Retinal pigment epithelial cell (primary cell): ENCODE measurements around the gene TIAM2.
"Not testable (repeated sequence)": the region's sequence is repeated elsewhere in the genome, so short reads cannot be mapped to it uniquely, and the experiment has no call there.

Source experiments
- DNase-seq: peaks from one replicate; pipeline ENCODE4 v3.0.0-alpha.2; 2010; ENCODE audit warnings: low read depth
- H3K4me3 ChIP-seq: 2 replicates; pipeline ENCODE4 v1.5.1; 2011; ENCODE audit warnings: mild to moderate bottlenecking, low read length, control low read depth, moderate library complexity
- TF ChIP-seq, protein P1 (sequence below): conservative IDR thresholded peaks from 2 replicates; pipeline ENCODE4 v1.5.1; 2011; ENCODE audit warnings: low read depth, low read length, control low read depth, inconsistent platforms

TIAM2 gene

DNA sequence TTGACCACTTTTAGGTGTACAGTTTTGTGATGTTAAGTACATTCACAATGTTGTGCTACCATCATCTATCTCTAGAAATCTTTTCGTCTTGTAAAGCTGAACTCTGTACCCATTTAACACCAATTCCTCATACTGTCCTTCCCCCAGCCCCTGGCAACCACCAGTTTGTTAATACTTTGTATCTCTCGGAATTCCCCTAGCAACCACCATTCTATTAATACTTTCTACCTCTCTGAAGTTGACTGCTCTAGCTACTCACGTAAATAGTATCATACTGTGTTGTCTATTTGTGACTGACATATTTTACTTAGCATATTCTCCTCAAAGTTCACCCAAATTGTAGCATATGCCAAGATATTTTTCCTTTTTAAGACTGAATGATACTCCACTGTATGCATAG, 186.4 kb downstream of the TIAM2 start:
- TF ChIP-seq, protein P1, sequence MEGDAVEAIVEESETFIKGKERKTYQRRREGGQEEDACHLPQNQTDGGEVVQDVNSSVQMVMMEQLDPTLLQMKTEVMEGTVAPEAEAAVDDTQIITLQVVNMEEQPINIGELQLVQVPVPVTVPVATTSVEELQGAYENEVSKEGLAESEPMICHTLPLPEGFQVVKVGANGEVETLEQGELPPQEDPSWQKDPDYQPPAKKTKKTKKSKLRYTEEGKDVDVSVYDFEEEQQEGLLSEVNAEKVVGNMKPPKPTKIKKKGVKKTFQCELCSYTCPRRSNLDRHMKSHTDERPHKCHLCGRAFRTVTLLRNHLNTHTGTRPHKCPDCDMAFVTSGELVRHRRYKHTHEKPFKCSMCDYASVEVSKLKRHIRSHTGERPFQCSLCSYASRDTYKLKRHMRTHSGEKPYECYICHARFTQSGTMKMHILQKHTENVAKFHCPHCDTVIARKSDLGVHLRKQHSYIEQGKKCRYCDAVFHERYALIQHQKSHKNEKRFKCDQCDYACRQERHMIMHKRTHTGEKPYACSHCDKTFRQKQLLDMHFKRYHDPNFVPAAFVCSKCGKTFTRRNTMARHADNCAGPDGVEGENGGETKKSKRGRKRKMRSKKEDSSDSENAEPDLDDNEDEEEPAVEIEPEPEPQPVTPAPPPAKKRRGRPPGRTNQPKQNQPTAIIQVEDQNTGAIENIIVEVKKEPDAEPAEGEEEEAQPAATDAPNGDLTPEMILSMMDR: no peak
- no peak overlapping the region for H3K4me3 ChIP-seq
- no peak for DNase-seq

DNA sequence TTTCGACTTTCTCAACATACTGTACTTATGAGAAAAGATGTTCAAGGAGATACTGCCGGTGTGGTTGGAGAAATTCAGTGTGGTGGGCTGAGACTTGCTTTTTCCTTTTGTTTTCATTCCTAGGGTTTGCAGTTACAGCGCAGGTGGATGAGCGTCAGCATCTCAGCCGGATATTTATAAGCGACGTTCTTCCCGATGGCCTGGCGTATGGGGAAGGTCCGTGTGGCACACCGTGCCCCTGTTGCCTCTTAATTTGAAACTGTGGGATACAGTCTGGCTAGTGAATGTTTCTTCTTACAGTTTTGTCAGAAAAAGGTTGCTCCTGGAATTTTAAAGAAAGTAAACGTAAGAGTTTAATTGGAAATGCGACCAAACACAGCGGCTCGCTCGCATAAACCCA, 187.0 kb downstream of the TIAM2 start:
- DNase-seq: no peak
- H3K4me3 ChIP-seq: no peak overlapping the region
- TF ChIP-seq, protein P1: no peak

DNA sequence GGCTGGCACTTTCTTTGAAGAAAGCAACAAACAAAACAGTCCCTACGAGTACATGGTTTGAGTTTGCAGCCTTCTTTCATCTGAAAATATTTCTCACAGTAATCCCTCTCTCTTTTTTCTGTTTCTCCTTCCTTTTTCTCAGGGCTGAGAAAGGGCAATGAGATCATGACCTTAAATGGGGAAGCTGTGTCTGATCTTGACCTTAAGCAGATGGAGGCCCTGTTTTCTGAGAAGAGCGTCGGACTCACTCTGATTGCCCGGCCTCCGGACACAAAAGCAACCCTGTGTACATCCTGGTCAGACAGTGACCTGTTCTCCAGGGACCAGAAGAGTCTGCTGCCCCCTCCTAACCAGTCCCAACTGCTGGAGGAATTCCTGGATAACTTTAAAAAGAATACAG, 188.0 kb downstream of the TIAM2 start:
- H3K4me3 ChIP-seq: no peak overlapping the region
- no peak for DNase-seq
- TF ChIP-seq, protein P1: no peak

DNA sequence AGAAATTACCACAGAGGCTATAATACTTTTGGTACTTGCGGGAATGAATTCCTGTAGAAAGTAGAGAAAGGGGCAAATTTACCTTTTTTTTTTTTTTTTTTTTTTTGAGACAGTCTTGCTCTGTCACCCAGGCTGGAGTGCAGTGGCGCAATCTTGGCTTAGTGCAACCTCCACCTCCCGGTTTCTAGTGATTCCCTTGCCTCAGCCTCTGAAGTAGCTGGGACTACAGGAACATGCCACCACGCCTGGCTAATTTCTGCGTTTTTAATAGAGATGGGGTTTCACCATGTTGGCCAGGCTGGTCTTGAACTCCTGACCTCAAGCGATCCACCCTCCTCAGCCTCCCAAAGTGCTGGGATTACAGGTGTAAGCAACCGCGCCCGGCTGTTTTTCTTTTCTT, 189.9 kb downstream of the TIAM2 start:
- H3K4me3 ChIP-seq, DNase-seq: not testable (repeated sequence)

DNA sequence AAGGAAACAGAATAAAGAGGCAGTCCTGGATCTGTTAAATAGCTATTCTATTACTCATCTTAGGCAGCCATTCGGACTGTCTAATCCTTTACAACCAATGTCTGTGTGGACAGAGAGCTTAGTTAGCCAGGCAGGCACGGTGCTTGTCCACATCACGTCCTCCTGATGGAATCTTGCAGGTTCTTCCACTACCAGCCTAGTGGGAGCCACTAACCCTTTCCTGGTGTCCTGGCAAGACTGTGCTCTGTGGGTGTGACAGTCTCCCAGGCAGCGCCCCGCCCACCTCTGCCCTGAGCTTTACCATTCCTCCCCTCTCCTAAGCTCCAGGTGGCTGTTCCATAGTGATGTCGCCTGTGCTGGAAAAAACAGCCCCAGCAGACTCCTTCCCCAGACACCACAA, 190.4 kb downstream of the TIAM2 start:
- peak; percentile 90 for DNase-seq
- H3K4me3 ChIP-seq: no peak overlapping the region
- TF ChIP-seq, protein P1: no peak

DNA sequence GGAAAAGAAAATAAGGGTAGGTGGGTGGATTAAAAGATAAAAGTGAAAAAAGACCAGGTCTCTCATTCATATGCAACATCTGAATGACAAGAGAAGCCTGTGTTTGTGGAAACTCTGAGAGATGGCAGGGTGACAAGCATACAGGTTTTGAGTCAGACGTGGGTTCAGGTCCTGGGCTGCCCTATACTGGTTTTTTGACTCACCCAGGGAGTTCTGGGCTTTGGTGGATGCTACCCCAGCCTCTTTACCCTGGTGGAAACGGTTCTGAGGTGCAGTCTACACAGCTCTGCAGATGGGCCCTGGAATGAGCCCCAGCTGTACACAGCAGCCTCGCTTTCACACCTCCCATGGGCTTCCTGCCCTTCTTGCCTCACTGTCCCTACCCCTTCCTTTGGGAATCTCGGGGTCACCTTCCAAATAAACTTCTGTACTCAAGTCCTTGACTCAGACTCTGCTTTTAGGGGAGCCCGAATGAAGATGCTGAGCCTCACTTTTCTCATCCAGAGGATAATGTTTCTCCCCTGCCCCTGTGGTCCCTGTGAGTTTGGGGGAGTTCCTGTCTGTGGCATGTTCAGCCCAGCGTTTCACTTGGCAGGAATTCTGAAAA, 191.0 kb downstream of the TIAM2 start:
- H3K4me3 ChIP-seq: no peak overlapping the region
- DNase-seq: no peak
- TF ChIP-seq, protein P1: no peak

DNA sequence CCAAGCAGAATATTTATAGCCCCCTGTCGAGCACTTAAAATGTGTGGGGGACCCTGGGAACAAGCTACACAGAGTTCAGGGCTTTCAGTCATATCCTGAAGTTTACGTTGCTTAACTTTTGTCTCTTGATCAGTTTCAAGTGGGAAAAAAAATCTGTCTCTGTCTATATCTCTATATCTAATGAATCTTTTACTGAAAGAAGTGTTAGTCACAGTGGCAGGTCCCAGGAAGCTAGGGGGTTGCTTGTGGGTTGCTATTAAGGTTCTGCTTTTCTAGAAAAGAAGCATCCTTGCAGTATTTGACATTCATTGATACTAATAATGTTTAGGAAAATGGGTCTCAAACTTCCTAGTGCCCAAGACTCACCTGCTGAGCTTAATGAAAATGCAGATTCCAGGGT, 192.0 kb downstream of the TIAM2 start:
- no peak overlapping the region for H3K4me3 ChIP-seq
- TF ChIP-seq, protein P1: no peak
- no peak for DNase-seq
